Gastroesophageal sphincter (tissue), 3 donors: ENCODE results near the gene RANGAP1.

Source experiments
- CTCF ChIP-seq, 4 experiments: fragments of 200-600 bp in 2 of 4; fragments of 450-650 bp in 2 of 4; sonication (generic) in 1 of 4; IDR thresholded peaks; one replicate each; pipeline ENCODE4 v1.5.1; 2017 to 2019; ENCODE audit warnings: antibody characterized with exemption in 4 of 4, mild to moderate bottlenecking in 2 of 4, moderate library complexity in 2 of 4
- EP300 ChIP-seq: sonication (generic); formaldehyde crosslinking; IDR thresholded peaks from one replicate; pipeline ENCODE4 v1.6.1; 2017; ENCODE audit warnings: antibody characterized with exemption, mild to moderate bottlenecking
- POLR2A ChIP-seq, 2 donors: fragments of 450-650 bp; IDR thresholded peaks; one replicate each; pipeline ENCODE4 v1.6.1; 2017; ENCODE audit warnings: antibody characterized with exemption in 2 of 2, mild to moderate bottlenecking in 2 of 2, moderate library complexity in 1 of 2
- POLR2AphosphoS5 ChIP-seq: sonication (generic); formaldehyde crosslinking; IDR thresholded peaks from one replicate; pipeline ENCODE4 v1.6.1; 2017; ENCODE audit warnings: antibody characterized with exemption

- TF ChIP-seq CTCF (IDR thresholded peaks at IDR 0.05) (no peak), EP300 (no peak), POLR2A (IDR thresholded peaks at IDR 0.05) (no peak), POLR2AphosphoS5 (no peak)
These were observed 40.0 kb downstream of the RANGAP1 start for GRCh38 chr22:41245917-41246499.
